Astrocyte of the spinal cord (primary cell): ENCODE results near the gene PDLIM4.

Experiments used
- DNase-seq: peaks from one replicate; pipeline ENCODE4 v3.0.0; 2011; ENCODE audit warnings: low read depth, low spot score
- H3K4me3 ChIP-seq: 2 replicates; pipeline ENCODE4 v1.5.1; 2011; ENCODE audit warnings: low read depth, mild to moderate bottlenecking, low read length, moderate library complexity
- in situ Hi-C: cut with HindIII; loops from 2 replicates; pipeline ENCODE4 v1.10.0; 2017; ENCODE audit warnings: low sequenced_read_pairs
- TF ChIP-seq, protein P1 (sequence below): IDR thresholded peaks from 2 replicates; pipeline ENCODE4 v1.5.1; 2012; ENCODE audit warnings: low read depth, mild to moderate bottlenecking, low read length, inconsistent platforms

Gene PDLIM4

DNA sequence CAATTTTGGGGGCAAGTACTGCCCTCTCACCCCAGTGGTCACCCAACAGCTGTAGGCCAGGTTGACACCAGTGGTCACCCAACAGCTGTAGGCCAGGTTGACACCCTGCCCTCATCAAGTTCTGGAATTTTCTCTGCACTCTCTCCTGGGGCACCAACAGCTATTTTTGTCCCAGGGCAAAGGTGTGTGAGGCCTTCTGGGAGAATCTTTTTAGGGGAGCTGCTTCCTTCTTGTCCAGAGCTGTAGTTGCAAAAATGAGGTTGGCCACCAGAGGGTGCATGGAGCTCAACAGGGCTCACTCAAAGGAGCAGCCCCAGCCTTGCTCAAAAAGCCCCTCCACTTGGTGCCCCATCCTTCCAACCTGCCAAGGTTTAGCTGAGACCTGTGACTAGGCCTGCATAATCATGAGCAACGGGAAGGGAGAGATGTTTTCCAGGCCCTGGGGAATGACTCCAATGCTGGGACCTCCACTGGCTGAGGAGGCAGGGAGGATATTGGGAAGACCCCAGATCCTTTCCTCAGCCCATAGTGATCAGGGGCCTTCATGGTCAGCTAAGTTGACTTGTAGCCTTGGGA, 19.2 kb upstream of the PDLIM4 start:
- peak; percentile 65 for DNase-seq
- TF ChIP-seq, protein P1, sequence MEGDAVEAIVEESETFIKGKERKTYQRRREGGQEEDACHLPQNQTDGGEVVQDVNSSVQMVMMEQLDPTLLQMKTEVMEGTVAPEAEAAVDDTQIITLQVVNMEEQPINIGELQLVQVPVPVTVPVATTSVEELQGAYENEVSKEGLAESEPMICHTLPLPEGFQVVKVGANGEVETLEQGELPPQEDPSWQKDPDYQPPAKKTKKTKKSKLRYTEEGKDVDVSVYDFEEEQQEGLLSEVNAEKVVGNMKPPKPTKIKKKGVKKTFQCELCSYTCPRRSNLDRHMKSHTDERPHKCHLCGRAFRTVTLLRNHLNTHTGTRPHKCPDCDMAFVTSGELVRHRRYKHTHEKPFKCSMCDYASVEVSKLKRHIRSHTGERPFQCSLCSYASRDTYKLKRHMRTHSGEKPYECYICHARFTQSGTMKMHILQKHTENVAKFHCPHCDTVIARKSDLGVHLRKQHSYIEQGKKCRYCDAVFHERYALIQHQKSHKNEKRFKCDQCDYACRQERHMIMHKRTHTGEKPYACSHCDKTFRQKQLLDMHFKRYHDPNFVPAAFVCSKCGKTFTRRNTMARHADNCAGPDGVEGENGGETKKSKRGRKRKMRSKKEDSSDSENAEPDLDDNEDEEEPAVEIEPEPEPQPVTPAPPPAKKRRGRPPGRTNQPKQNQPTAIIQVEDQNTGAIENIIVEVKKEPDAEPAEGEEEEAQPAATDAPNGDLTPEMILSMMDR = peak; percentile 88
- in situ Hi-C loops = no loop called here
- H3K4me3 ChIP-seq = no peak overlapping the region

DNA sequence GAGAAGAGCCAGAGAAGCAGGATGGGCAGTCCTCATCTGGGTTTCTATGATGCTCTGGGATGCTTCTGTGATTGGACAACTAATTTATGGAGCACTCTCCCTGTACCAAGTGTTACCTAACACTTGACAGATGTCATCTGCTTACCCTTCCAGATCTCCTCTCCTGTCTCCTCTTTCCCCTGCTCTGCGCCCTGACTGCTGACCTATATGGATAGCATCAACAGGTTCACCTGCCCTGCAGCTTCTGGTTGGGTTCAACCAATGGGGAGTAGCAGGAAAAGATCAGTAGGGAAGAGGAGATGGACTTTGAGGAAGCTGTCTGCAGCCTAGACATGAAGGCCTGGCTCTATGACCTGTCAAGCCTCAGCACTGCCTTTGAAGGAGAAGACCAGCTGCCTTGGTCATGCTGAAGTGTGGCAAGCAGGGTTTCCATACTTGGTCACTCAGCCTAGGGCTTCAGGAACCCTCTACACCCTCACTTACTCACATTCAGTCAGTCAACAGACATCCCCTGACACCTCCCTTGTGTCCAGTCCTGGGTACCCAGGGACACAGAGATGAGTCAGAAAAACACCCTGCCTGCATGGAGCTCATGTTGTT, 18.5 kb upstream of the PDLIM4 start:
- no peak overlapping the region for H3K4me3 ChIP-seq
- in situ Hi-C loops = no loop called here
- TF ChIP-seq, protein P1 = no peak
- no peak for DNase-seq

DNA sequence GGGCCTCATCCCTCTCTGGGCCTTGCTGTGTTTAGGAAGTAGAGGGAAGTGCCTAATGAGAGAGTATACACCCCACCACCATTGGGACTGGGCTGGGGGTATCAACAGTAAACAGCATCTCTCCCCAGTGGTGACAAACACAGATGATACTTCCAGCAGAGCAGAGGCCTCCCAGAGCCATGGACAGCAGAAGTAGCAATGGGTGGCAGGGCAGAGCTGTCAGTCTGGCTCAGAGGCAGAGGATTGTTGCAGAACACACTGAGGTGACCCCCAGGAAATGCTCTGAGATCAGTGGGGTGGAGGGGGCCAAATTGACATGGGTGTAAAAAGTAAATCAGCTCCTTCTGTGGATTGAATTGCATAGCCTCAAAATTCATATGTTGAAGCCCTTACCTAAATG, 17.7 kb upstream of the PDLIM4 start:
- H3K4me3 ChIP-seq = no peak overlapping the region
- TF ChIP-seq, protein P1 = no peak
- no peak for DNase-seq
- in situ Hi-C loops = no loop called here

- H3K4me3 ChIP-seq = no peak overlapping the region
- in situ Hi-C loops = no loop called here
- DNase-seq = no peak
- TF ChIP-seq, protein P1 = no peak
These were observed 14.0 kb upstream of the PDLIM4 start for GRCh38 chr5:132243366-132243977.

- TF ChIP-seq, protein P1 = no peak
These were observed 11.9 kb upstream of the PDLIM4 start for GRCh38 chr5:132245593-132245992.

DNA sequence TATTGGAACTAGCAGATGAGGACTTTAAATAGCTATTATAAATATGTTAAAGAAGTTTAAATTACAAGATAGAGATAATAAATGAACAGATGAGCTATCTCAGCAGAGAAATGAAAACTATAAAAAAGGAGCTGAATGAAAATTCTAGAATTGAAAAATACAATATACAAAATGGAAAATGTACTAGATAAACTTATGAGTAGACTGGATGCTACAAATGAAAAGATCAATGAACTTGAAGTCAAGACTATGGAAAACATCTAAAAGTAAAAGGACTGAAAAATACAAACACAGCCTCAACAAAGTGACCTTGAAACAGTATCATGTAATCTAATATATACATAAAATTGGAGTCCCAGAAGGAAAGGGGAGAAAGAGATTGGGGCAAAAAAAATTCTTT, 10.7 kb upstream of the PDLIM4 start:
- H3K4me3 ChIP-seq = no peak overlapping the region
- DNase-seq = no peak
- TF ChIP-seq, protein P1 = no peak
- in situ Hi-C loops = no loop called here

More at GRCh38 chr5:132245593-132245992, 11.9 kb upstream of the PDLIM4 start:
- no peak for DNase-seq
- in situ Hi-C loops = no loop called here
- H3K4me3 ChIP-seq = no peak overlapping the region
